ENCODE measurements around the gene VSIG10L.

The VSIG10L gene

DNA sequence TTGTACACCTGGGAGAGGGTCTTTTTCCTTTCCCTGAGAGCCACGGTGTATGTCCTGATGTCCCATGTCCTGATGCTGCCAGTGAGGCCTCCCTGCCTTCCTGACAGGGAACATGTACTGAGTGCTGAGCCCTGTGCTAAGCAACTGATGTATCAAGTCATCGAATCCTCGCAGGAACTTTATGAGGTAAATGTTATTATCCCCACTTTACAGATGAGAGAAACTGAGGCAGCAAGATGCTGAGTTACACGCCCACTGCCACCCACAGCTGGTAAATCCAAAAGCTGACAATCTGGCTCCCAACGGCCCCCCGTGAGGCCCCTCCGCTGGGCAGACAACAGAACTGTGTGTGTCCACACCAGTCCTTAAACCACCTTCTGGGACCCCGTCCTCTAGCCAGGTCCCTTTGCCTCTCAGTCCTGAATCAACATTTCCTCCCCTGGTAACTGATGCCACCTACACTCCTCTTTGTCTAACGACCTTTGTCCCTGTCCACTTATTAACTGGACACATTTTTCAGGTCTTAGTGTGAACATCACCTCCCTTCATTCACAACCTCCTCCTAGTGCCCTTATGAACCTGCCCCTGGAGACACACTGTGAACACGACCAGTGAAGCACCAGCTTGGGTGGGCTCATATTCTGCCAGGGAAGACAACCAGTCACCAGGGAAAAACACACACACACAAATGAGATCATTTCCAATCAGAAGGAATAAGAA, 5.4 kb upstream of the VSIG10L start:
- Histone ChIP-seq H3K36me3 (ENCODE audit: control insufficient read depth, insufficient read depth, low read length) (peaks cover 11% of the 10 kb centered on the region), H3K27ac (ENCODE audit: low read depth, low read length, severe bottlenecking) (no peak overlapping the region), H3K4me3 (ENCODE audit: extremely low read depth, insufficient read depth, low read length, poor library complexity, severe bottlenecking) (no peak overlapping the region), H3K9me3 (ENCODE audit: control insufficient read depth, low read length) (no peaks in the 10 kb centered on the region), H3K4me1 (ENCODE audit: control insufficient read depth, insufficient read depth, low read length, poor library complexity, severe bottlenecking) (peaks cover 5% of the 10 kb centered on the region)
- 81 to 85% methylated on average over 8 of the region's 10 CpGs for WGBS, 2 experiments (ENCODE audit: insufficient coverage in 2 of 2)

DNA sequence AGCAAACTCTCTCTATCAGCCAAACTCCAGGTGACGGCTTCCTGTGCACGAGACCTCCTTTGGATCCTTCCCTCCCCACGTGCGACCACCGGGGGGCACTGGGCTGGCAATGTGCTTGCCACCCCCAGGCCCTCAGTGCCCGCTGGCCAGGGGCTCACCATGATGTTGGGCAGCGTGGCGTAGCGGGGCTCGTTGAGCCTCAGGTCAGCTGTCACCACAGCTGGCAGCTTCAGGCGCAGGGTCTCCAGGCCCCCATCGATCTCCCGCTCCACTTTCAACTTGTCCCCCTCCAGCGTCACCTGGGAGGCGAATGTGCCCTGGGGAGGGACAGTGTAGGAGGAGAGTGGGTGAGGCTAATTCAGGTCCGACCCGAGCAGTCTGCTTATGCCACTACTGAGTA, 4.8 kb upstream of the VSIG10L start:
- 87 to 89% methylated on average over 13 to 16 of the region's 17 CpGs for WGBS, 2 experiments (ENCODE audit: insufficient coverage in 2 of 2)
- no peak overlapping the region for H3K27ac ChIP-seq (ENCODE audit: low read depth, low read length, severe bottlenecking)

DNA sequence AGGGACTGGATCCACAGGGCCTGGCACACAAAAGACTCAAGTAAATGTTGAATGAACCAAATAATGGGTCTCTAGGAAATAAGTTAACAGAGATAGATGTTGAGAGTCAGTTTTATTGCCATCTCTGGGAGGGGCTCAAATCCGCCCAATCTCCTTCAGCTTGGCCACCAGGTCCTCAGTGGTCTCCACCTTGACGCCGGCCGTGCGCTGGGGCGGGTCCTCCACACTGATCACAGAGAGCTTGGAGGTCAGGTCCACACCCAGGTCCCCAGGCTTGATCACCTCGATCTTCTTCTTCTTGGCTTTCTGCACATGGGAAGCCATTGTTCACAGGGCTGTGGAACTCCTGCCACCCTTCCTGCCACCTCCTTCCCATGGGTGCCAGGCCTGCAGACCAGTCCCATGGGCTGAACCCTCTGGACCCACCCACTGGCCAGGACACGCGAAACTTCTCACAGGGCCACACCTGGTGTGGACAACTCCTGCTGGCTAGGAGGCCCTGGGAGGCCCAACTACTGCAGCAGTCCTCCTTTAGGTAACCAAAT, 3.2 kb upstream of the VSIG10L start:
- Histone ChIP-seq H3K4me3 (ENCODE audit: extremely low read depth, insufficient read depth, low read length, poor library complexity, severe bottlenecking) (no peak overlapping the region), H3K36me3 (ENCODE audit: control insufficient read depth, insufficient read depth, low read length) (peaks cover 4% of the 10 kb centered on the region), H3K27ac (ENCODE audit: low read depth, low read length, severe bottlenecking) (no peak overlapping the region), H3K4me1 (ENCODE audit: control insufficient read depth, insufficient read depth, low read length, poor library complexity, severe bottlenecking) (peaks cover 7% of the 10 kb centered on the region), H3K9me3 (ENCODE audit: control insufficient read depth, low read length) (no peaks in the 10 kb centered on the region)
- WGBS, 2 experiments (ENCODE audit: insufficient coverage in 2 of 2): 92 to 95% methylated on average over 6 to 9 of the region's 9 CpGs

More for the DNA sequence above, 4.8 kb upstream of the VSIG10L start:
- Histone ChIP-seq H3K4me1 (ENCODE audit: control insufficient read depth, insufficient read depth, low read length, poor library complexity, severe bottlenecking) (peaks cover 8% of the 10 kb centered on the region), H3K4me3 (ENCODE audit: extremely low read depth, insufficient read depth, low read length, poor library complexity, severe bottlenecking) (no peak overlapping the region), H3K9me3 (ENCODE audit: control insufficient read depth, low read length) (no peaks in the 10 kb centered on the region), H3K36me3 (ENCODE audit: control insufficient read depth, insufficient read depth, low read length) (peaks cover 11% of the 10 kb centered on the region)

DNA sequence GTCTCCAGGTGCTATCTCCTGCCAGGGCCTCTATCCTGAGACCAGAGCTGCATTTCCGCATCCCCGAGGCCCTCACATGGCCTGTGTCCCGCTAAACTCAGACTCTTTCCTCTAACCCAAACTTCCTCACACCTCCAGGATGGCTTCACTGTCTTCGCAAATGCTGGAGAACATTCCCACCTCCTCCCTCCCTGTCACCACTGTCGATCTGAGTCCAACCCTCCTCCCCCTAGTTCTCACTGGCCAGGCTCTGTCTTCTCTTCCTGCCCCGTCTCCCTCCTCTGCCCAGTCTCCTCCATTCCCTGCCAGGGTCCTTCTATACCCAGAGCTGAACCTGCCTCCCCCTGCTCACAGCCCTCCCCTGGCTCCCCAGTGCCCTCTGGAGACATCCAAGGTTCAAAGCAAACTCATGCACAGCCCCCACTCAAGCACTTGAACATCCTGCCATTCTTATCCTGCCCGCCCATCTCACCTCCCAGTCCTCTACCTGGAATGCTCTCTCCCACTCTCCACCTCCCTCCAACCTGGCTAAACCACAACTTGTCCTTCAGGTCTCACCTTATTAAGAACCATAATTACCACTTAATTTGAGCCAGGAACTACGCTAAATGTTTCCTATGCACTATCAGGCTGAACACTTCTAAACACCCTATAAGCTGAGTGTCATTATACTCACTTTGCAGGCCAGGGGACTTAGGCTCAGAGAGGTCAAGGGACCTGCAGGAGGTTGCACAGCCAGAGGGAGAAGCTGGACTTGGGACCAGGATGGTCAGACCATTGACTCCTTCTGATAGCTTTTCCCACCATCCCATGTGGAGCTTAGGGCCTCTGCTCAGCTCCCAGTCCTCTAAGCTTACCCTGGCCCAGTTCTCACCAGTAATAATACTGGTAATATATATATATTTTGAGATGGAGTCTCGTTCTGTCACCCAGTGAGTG, 961 bp upstream of the VSIG10L start:
- no peak overlapping the region for H3K4me3 ChIP-seq (ENCODE audit: extremely low read depth, insufficient read depth, low read length, poor library complexity, severe bottlenecking)
- 61 to 64% methylated on average over 8 to 9 of the region's 9 CpGs for WGBS, 2 experiments (ENCODE audit: insufficient coverage in 2 of 2)
- no peaks in the 10 kb centered on the region for H3K9me3 ChIP-seq (ENCODE audit: control insufficient read depth, low read length)
- peaks cover 4% of the 10 kb centered on the region for H3K4me1 ChIP-seq (ENCODE audit: control insufficient read depth, insufficient read depth, low read length, poor library complexity, severe bottlenecking)
- no peak overlapping the region for H3K27ac ChIP-seq (ENCODE audit: low read depth, low read length, severe bottlenecking)
- H3K36me3 ChIP-seq (ENCODE audit: control insufficient read depth, insufficient read depth, low read length): peaks cover 4% of the 10 kb centered on the region

DNA sequence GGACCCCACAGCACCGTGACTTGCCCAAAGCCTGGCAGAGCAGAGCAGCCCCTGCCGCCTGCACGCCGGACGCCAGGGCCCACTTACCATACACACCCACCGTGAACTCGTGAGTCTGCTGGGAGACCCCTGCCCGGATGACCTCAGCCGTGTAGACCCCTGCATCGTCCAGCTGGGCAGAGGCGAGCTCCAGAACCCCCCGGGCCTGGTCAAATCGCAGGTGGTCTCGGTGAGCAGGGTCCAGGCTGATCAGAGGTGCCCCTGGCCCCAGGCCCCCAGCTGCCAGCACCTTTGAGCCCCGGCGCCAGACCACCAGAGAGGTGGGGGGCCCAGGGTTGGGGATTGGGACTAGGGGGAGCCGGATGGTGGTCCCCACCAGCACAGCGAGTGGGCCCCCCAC, 873 bp downstream of the VSIG10L start:
- Histone ChIP-seq H3K4me1 (ENCODE audit: control insufficient read depth, insufficient read depth, low read length, poor library complexity, severe bottlenecking) (peaks cover 4% of the 10 kb centered on the region), H3K9me3 (ENCODE audit: control insufficient read depth, low read length) (no peaks in the 10 kb centered on the region), H3K27ac (ENCODE audit: low read depth, low read length, severe bottlenecking) (no peak overlapping the region), H3K36me3 (ENCODE audit: control insufficient read depth, insufficient read depth, low read length) (peaks cover 4% of the 10 kb centered on the region), H3K4me3 (ENCODE audit: extremely low read depth, insufficient read depth, low read length, poor library complexity, severe bottlenecking) (no peak overlapping the region)
- 90 to 97% methylated on average over 10 to 15 of the region's 18 CpGs for WGBS, 2 experiments (ENCODE audit: insufficient coverage in 2 of 2)

DNA sequence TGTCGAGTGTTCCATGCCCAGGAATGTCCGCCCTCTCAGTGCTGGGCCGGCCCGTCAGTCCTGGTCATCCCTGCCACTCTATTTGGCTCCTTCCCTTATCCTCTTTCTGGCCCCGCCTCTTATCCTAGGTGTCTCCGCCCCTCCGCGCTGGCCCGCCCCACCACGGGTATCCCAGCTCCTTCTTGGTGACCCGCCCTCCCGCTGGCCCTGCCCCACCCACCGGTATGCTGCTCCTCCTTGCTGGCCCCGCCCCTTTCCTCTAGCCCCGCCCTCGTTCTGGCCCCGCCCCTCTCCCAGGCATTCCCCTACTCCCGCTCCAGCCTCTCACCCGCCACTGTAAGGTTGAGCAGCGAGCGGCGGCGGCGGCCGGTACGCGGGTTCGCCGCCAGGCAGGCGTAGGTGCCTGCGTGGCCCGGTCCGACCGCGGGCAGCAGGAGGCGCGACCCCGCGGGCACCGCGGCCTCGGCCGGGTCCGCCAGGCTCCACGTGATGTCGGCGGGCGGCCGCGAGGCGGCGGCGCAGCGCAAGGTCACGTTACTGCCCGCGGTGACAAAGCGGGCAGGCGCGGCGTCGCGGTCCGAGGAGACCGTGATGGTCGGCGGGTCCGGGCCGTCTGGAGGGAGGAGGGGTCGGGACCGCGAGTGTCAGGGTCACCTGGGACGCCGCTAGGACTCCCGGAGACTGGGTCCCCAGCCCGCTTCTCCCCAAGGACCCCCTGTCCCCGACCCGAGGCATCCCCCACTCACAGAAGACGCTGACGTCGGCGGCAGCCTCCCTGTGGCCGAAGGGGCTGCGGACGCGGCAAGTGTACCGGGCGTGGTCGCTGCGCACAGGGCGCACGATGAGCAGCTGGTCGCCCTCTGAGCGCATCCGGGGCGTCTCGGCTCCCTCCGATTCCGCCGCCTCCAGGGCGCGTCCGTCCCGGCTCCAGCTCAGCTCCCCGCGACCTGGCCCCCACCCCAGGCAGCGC, 2.0 kb downstream of the VSIG10L start:
- H3K27ac ChIP-seq (ENCODE audit: low read depth, low read length, severe bottlenecking): peak overlapping the region; percentile 84

DNA sequence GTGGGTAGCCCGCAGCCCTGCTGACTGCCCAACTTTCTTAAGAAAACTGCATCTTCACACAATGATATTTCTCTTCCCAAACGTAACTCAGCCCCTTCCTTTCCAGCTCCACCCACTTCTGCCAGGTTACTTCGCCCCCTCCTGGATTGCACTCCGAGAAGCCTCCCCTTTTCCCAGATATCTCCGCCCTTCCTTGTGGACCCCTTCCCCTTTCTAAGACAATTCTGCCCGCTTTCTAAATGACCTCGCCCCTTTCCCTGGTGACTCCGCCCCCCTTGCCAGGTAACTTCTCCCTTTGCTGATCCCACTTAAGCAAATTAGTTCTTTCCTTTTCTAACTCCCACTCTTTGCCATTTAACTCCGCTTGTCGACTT, 2.6 kb downstream of the VSIG10L start:
- peaks cover 4% of the 10 kb centered on the region for H3K4me1 ChIP-seq (ENCODE audit: control insufficient read depth, insufficient read depth, low read length, poor library complexity, severe bottlenecking)
- H3K9me3 ChIP-seq (ENCODE audit: control insufficient read depth, low read length): no peaks in the 10 kb centered on the region
- H3K27ac ChIP-seq (ENCODE audit: low read depth, low read length, severe bottlenecking): peak overlapping the region; percentile 84
- WGBS, 2 experiments (ENCODE audit: insufficient coverage in 2 of 2): 0% methylated on average over 10 of the region's 10 CpGs
- peak overlapping the region; percentile 48 for H3K4me3 ChIP-seq (ENCODE audit: extremely low read depth, insufficient read depth, low read length, poor library complexity, severe bottlenecking)
- H3K36me3 ChIP-seq (ENCODE audit: control insufficient read depth, insufficient read depth, low read length): no peaks in the 10 kb centered on the region

More for the DNA sequence above, 2.0 kb downstream of the VSIG10L start:
- H3K9me3 ChIP-seq (ENCODE audit: control insufficient read depth, low read length): no peaks in the 10 kb centered on the region
- H3K4me1 ChIP-seq (ENCODE audit: control insufficient read depth, insufficient read depth, low read length, poor library complexity, severe bottlenecking): peaks cover 4% of the 10 kb centered on the region
- peak overlapping the region; percentile 48 for H3K4me3 ChIP-seq (ENCODE audit: extremely low read depth, insufficient read depth, low read length, poor library complexity, severe bottlenecking)
- H3K36me3 ChIP-seq (ENCODE audit: control insufficient read depth, insufficient read depth, low read length): peaks cover 4% of the 10 kb centered on the region
- 1 to 2% methylated on average over 58 to 83 of the region's 107 CpGs for WGBS, 2 experiments (ENCODE audit: insufficient coverage in 2 of 2)

DNA sequence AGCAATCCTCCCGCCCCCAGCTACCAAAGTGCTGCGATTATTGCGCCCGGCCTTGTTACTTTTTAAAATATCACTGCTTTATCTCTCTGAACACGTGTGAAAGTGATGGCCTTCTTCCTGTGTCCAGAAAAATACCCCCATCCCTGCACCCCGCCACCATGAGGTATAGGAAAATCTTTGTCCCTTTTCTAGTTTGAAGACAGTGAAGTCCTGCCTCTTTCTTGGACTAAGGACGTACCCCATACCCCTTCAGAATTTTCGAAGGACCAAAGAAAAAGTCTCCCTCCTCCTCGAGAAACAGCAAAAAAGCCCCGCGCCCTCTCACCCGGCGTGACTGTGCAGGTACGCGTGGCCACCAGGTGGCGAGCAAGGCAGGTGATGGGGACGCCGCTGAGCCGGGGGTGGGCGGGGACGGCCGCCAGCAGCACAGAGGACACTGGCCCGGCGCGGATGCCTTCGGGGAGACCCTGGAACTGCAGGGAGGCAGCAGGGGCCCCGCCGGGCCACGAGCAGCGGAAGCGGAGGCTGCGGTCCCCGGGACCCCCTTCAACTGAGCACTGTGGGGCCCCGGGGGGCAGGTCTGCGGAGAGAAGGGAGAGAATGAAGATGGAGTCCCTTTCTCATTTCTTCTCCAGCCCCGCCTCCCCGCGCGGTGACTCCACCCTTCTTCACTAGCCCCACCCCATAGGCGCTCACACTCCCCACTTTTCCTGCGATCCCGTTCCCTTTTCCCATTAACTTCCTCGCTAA, 3.2 kb downstream of the VSIG10L start:
- WGBS, 2 experiments (ENCODE audit: insufficient coverage in 2 of 2): 8 to 17% methylated on average over 27 to 37 of the region's 43 CpGs
- Histone ChIP-seq H3K4me1 (ENCODE audit: control insufficient read depth, insufficient read depth, low read length, poor library complexity, severe bottlenecking) (peaks cover 4% of the 10 kb centered on the region), H3K4me3 (ENCODE audit: extremely low read depth, insufficient read depth, low read length, poor library complexity, severe bottlenecking) (peak overlapping the region; percentile 48), H3K27ac (ENCODE audit: low read depth, low read length, severe bottlenecking) (peak overlapping the region; percentile 84), H3K9me3 (ENCODE audit: control insufficient read depth, low read length) (no peaks in the 10 kb centered on the region), H3K36me3 (ENCODE audit: control insufficient read depth, insufficient read depth, low read length) (no peaks in the 10 kb centered on the region)

DNA sequence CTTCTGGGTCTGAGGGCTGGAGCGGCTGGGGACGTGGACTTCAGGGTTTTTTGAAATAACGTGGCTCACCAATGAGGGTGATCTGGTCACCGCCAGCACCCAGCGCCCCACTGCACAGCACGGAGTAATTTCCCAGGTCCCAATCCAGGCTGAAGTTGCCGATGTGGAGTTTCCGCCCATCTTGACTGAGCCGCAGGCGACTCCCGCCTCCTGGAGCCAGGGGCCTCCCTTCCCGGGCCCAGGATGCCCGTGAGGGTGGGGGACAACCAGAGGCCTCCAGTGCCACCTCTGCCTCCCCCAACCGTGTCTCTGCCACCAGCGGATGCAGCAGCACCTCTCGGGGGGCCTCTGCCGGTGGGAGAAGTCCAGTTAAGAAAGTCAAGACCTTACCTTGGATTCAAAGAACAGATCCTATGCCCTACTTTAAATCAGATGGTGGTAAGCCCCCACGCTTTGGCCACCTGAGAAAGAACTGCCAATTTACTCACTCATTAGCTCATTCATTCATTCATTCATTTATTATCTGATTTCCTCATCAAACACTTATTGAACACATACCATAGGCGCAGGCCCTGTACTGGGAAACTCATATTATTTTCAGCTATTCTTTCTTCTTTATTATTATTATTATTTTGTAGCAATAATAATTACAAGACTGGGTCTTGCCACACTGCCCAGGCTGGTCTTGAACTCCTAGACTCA, 3.9 kb downstream of the VSIG10L start:
- H3K4me3 ChIP-seq (ENCODE audit: extremely low read depth, insufficient read depth, low read length, poor library complexity, severe bottlenecking): no peak overlapping the region
- no peak overlapping the region for H3K27ac ChIP-seq (ENCODE audit: low read depth, low read length, severe bottlenecking)
- 87 to 95% methylated on average over 14 to 18 of the region's 19 CpGs for WGBS, 2 experiments (ENCODE audit: insufficient coverage in 2 of 2)
- no peaks in the 10 kb centered on the region for H3K36me3 ChIP-seq (ENCODE audit: control insufficient read depth, insufficient read depth, low read length)
- H3K4me1 ChIP-seq (ENCODE audit: control insufficient read depth, insufficient read depth, low read length, poor library complexity, severe bottlenecking): peaks cover 4% of the 10 kb centered on the region
- H3K9me3 ChIP-seq (ENCODE audit: control insufficient read depth, low read length): no peaks in the 10 kb centered on the region

Data from mesodermal cell (in vitro differentiated cells).